Hematopoietic multipotent progenitor cell treated with erythropoietin and hydrocortisone succinate and interleukin-3 and kit ligand, for 6 days (in vitro differentiated cells): ENCODE measurements around the gene DEPDC1B.
A peak's percentile ranks its signal among the peaks of the same experiment; 100 is the strongest.
"Not testable (repeated sequence)": the region's sequence is repeated elsewhere in the genome, so short reads cannot be mapped to it uniquely, and the experiment has no call there.

Experiments
- DNase-seq: peaks from one replicate; pipeline ENCODE4 v3.0.0-alpha.2; 2015

The DEPDC1B gene

GRCh38 chr5:60640901-60641300 lies 59.1 kb downstream of the DEPDC1B start:
- peak; percentile 43 for DNase-seq

GRCh38 chr5:60639544-60639943 lies 60.4 kb downstream of the DEPDC1B start:
- no peak for DNase-seq

GRCh38 chr5:60638300-60638699 lies 61.7 kb downstream of the DEPDC1B start:
- no peak for DNase-seq

GRCh38 chr5:60636644-60637043 lies 63.3 kb downstream of the DEPDC1B start:
- no peak for DNase-seq

GRCh38 chr5:60636001-60636400 lies 64.0 kb downstream of the DEPDC1B start:
- no peak for DNase-seq

GRCh38 chr5:60634051-60634450 lies 65.9 kb downstream of the DEPDC1B start:
- peak; percentile 79 for DNase-seq

- no peak for DNase-seq
These were observed 66.6 kb downstream of the DEPDC1B start for GRCh38 chr5:60633341-60633740.

- no peak for DNase-seq
These were observed 67.8 kb downstream of the DEPDC1B start for GRCh38 chr5:60632153-60632552.

GRCh38 chr5:60630836-60631235 lies 69.1 kb downstream of the DEPDC1B start:
- DNase-seq = no peak

- DNase-seq = no peak
These were observed 69.8 kb downstream of the DEPDC1B start for GRCh38 chr5:60630179-60630578.

- DNase-seq = not testable (repeated sequence)
These were observed 75.1 kb downstream of the DEPDC1B start for GRCh38 chr5:60624875-60625274.

GRCh38 chr5:60620752-60621151 lies 79.2 kb downstream of the DEPDC1B start:
- not testable (repeated sequence) for DNase-seq

- DNase-seq = no peak
These were observed 86.1 kb downstream of the DEPDC1B start for GRCh38 chr5:60613826-60614225.

- DNase-seq = peak; percentile 36
These were observed 88.7 kb downstream of the DEPDC1B start for GRCh38 chr5:60611099-60611740.

GRCh38 chr5:60604771-60605170 lies 95.2 kb downstream of the DEPDC1B start:
- no peak for DNase-seq

- no peak for DNase-seq
These were observed 101.5 kb downstream of the DEPDC1B start for GRCh38 chr5:60598424-60598823.

GRCh38 chr5:60597572-60598320 lies 102.2 kb downstream of the DEPDC1B start:
- peak; percentile 63 for DNase-seq

GRCh38 chr5:60594715-60595477 lies 105.1 kb downstream of the DEPDC1B start:
- no peak for DNase-seq

GRCh38 chr5:60590172-60590571 lies 109.8 kb downstream of the DEPDC1B start:
- no peak for DNase-seq

GRCh38 chr5:60587312-60587711 lies 112.7 kb downstream of the DEPDC1B start:
- DNase-seq = not testable (repeated sequence)

GRCh38 chr5:60586307-60586901 lies 113.6 kb downstream of the DEPDC1B start:
- DNase-seq = peak; percentile 43

- no peak for DNase-seq
These were observed 114.3 kb downstream of the DEPDC1B start for GRCh38 chr5:60585618-60586017.

- no peak for DNase-seq
These were observed 115.7 kb downstream of the DEPDC1B start for GRCh38 chr5:60584304-60584703.
